ENCODE data around the gene CNGA2. TPM values are rescaled to one million over a fixed set of nuclear protein-coding genes. Genes with fewer than 3 reads are reported as not detected.

Gene CNGA2
- total RNA-seq (2013) = not detected
- polyA plus RNA-seq (not detected), polyA minus RNA-seq (not detected in 2 replicates), total RNA-seq (0 to 0.58 (median 0) reads per million in 11 experiments)

DNA sequence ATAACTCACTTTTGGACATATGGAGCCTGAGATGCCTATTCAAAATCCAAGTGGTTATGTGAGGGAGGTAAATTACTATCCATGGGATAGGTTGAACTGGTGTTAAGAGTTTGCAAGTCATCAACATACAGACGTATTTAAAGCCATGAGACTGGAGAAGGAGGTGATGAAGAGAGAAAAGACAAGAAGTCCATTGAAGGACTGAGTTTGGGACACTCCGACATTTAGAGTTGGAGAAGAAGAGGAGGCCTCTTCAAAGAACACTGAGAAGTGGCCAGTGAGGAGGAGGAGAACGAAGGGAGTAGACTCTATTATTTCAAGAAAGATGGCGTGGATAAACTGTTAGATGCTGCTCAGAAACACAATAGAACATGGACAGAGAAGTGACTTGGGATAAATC is at the start of gene CNGA2:
Gene CNGA2, plus strand, starts transcription at position 301 of the 400 bp plus-strand sequence. CDS start 3,738 bp downstream, outside the sequence.
- Mint-ChIP-seq H3K36me3 (no peaks in the 10 kb centered on the region), H3K27ac (no peak within 1 kb of the TSS), H3K4me3 (no peak within 1 kb of the TSS), H3K9me3 (peaks cover 0 to 3% (median 0%) of the 10 kb centered on the region in 7 donors), H3K27me3 (ENCODE audit: low read depth in 3 of 3) (peaks cover 6 to 14% (median 14%) of the 10 kb centered on the region in 3 donors), H3K4me1 (no peaks in the 10 kb centered on the region)
- no peak within 1 kb of the TSS for H3K4me3 ChIP-seq (replicated peaks in 1 of 3; ENCODE audit: low read depth in 2 of 3, low read length in 3 of 3)
- DNase-seq = no peak
- WGBS (ENCODE audit: insufficient coverage) = 100% methylated on average over 2 of the region's 4 CpGs
- H4K20me1 ChIP-seq (ENCODE audit: insufficient read depth, low read length) = no peaks in the 10 kb centered on the region
- H3K27ac ChIP-seq (ENCODE audit: low read depth in 1 of 2, low read length in 2 of 2) = no peak within 1 kb of the TSS
- H3K4me2 ChIP-seq (replicated peaks; ENCODE audit: extremely low read depth, low read length, poor library complexity, severe bottlenecking) = no peak within 1 kb of the TSS
- H3K9me3 ChIP-seq (replicated peaks in 1 of 2; ENCODE audit: control insufficient read depth in 1 of 2, insufficient read depth in 1 of 2, low read length in 2 of 2) = no peaks in the 10 kb centered on the region
- H3K4me1 ChIP-seq (ENCODE audit: control insufficient read depth in 1 of 2, insufficient read depth in 2 of 2, low read length in 2 of 2) = no peaks in the 10 kb centered on the region
- no peaks in the 10 kb centered on the region for H3K36me3 ChIP-seq (replicated peaks in 1 of 2; ENCODE audit: control insufficient read depth in 1 of 2, insufficient read depth in 2 of 2, low read length in 2 of 2)
- H3K27me3 ChIP-seq (ENCODE audit: control insufficient read depth in 2 of 2, insufficient read depth in 2 of 2, low read length in 2 of 2) = no peaks in the 10 kb centered on the region
- no peak within 1 kb of the TSS for H3K9ac ChIP-seq (ENCODE audit: insufficient read depth, low read length, poor library complexity, severe bottlenecking)
- TF ChIP-seq, protein P1, sequence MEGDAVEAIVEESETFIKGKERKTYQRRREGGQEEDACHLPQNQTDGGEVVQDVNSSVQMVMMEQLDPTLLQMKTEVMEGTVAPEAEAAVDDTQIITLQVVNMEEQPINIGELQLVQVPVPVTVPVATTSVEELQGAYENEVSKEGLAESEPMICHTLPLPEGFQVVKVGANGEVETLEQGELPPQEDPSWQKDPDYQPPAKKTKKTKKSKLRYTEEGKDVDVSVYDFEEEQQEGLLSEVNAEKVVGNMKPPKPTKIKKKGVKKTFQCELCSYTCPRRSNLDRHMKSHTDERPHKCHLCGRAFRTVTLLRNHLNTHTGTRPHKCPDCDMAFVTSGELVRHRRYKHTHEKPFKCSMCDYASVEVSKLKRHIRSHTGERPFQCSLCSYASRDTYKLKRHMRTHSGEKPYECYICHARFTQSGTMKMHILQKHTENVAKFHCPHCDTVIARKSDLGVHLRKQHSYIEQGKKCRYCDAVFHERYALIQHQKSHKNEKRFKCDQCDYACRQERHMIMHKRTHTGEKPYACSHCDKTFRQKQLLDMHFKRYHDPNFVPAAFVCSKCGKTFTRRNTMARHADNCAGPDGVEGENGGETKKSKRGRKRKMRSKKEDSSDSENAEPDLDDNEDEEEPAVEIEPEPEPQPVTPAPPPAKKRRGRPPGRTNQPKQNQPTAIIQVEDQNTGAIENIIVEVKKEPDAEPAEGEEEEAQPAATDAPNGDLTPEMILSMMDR (IDR thresholded peaks at IDR 0.05) = no peak
- intact Hi-C loops (cut with micrococcal nuclease) = no loop called here
- H3K79me2 ChIP-seq (ENCODE audit: insufficient read depth, low read length) = no peaks in the 10 kb centered on the region
- H2AFZ ChIP-seq (ENCODE audit: insufficient read depth, low read depth, low read length, poor library complexity, severe bottlenecking) = no peak within 1 kb of the TSS

DNA sequence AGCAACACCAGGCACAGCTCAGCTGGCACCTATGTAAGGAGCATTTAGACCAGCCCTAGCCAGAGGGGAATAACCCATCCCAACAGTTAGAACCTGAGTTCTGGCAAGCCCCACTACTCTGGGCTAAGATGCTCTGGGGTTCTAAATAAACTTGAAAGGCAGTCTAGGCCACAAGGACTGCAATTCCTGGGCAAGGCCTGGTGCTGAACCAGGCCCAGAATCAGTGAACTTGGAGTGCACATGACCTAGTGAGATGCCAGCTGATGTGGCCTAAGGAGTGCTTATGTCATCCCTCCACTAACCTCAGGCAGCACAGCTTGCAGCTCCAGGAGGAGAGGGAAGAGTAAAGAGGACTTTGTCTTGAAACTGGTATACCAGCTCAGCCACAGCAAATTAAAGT is 46.9 kb upstream of the CNGA2 start:
- Histone ChIP-seq H3K36me3 (replicated peaks in 1 of 2; ENCODE audit: control insufficient read depth in 1 of 2, insufficient read depth in 2 of 2, low read length in 2 of 2) (no peaks in the 10 kb centered on the region), H4K20me1 (ENCODE audit: insufficient read depth, low read length) (no peaks in the 10 kb centered on the region), H3K4me2 (replicated peaks; ENCODE audit: extremely low read depth, low read length, poor library complexity, severe bottlenecking) (no peak overlapping the region), H2AFZ (ENCODE audit: insufficient read depth, low read depth, low read length, poor library complexity, severe bottlenecking) (no peak overlapping the region), H3K4me1 (ENCODE audit: control insufficient read depth in 1 of 2, insufficient read depth in 2 of 2, low read length in 2 of 2) (no peaks in the 10 kb centered on the region), H3K4me3 (replicated peaks in 1 of 3; ENCODE audit: low read depth in 2 of 3, low read length in 3 of 3) (no peak overlapping the region), H3K27me3 (ENCODE audit: control insufficient read depth in 2 of 2, insufficient read depth in 2 of 2, low read length in 2 of 2) (peaks cover 0 to 5% of the 10 kb centered on the region in 2 donors), H3K79me2 (ENCODE audit: insufficient read depth, low read length) (no peaks in the 10 kb centered on the region), H3K27ac (ENCODE audit: low read depth in 1 of 2, low read length in 2 of 2) (no peak overlapping the region), H3K9me3 (replicated peaks in 1 of 2; ENCODE audit: control insufficient read depth in 1 of 2, insufficient read depth in 1 of 2, low read length in 2 of 2) (no peaks in the 10 kb centered on the region), H3K9ac (ENCODE audit: insufficient read depth, low read length, poor library complexity, severe bottlenecking) (no peak overlapping the region)
- Mint-ChIP-seq H3K4me1 (no peaks in the 10 kb centered on the region), H3K27ac (no peak overlapping the region), H3K9me3 (no peaks in the 10 kb centered on the region), H3K27me3 (ENCODE audit: low read depth in 3 of 3) (peaks cover 3 to 10% (median 4%) of the 10 kb centered on the region in 3 donors), H3K4me3 (no peak overlapping the region), H3K36me3 (no peaks in the 10 kb centered on the region)
- TF ChIP-seq, protein P1 (IDR thresholded peaks at IDR 0.05) = no peak
- intact Hi-C loops (cut with micrococcal nuclease) = no loop called here
- no peak for DNase-seq

Data from CD14-positive monocyte (primary cell).